ENCODE data around the gene ELP2.
"Not testable (repeated sequence)": the region's sequence is repeated elsewhere in the genome, so short reads cannot be mapped to it uniquely, and the experiment has no call there.

Gene ELP2

DNA sequence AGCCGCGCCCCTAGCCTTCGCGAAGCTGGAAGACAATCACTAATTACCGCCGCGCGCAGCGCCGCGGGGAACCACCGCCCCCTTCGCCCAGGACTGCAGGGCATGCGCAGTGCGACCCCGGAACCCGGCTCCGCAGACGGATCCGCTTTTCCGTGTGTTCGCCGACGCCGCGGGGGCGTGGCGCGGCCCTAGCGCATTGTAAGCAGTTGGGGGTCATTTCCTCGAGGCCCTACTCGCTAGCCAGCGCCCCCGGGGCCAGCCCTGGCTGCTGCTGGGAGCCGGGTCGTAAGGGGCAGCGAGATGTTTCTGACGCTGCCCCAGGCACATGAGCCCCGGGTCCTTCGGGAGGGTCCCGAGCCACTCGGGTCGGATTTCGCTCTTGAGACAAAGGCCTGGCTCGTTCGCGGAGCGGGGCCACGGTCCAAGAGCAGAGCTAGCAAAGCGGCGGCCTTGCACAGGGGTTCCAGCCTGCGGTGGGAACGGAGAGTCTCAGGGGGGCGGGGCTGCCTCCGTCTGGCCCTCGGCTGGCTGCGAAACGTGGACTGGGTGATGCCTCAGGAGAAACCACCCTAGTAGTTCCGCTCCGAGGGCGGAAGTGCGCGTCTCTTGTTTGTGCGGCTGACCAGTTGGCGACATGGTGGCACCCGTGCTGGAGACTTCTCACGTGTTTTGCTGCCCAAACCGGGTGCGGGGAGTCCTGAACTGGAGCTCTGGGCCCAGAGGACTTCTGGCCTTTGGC is at the start of gene ELP2, which contains the start of gene SLC39A6:
ELP2 (plus strand) TSS at position 600 of the 739 bp plus-strand sequence; CDS start at position 635, 35 bp downstream.
SLC39A6 (minus strand) TSS at position 41 of the 739 bp plus-strand sequence. CDS start 2,333 bp downstream, outside the sequence.
- DNase-seq (ENCODE audit: low read depth in 3 of 3) = peak; percentile 89 to 92 (median 91)

- not testable (repeated sequence) for DNase-seq (ENCODE audit: low read depth in 3 of 3)
Measured at GRCh38 chr18:36081118-36081517, 48.6 kb upstream of the ELP2 start.

GRCh38 chr18:36083729-36084128 is 46.0 kb upstream of the ELP2 start:
- DNase-seq (ENCODE audit: low read depth in 3 of 3) = no peak

GRCh38 chr18:36085195-36085594 is 44.5 kb upstream of the ELP2 start:
- no peak for DNase-seq (ENCODE audit: low read depth in 3 of 3)

- no peak for DNase-seq (ENCODE audit: low read depth in 3 of 3)
Measured at GRCh38 chr18:36086186-36086585, 43.5 kb upstream of the ELP2 start.

GRCh38 chr18:36088256-36088655 is 41.4 kb upstream of the ELP2 start:
- no peak for DNase-seq (ENCODE audit: low read depth in 3 of 3)

DNA sequence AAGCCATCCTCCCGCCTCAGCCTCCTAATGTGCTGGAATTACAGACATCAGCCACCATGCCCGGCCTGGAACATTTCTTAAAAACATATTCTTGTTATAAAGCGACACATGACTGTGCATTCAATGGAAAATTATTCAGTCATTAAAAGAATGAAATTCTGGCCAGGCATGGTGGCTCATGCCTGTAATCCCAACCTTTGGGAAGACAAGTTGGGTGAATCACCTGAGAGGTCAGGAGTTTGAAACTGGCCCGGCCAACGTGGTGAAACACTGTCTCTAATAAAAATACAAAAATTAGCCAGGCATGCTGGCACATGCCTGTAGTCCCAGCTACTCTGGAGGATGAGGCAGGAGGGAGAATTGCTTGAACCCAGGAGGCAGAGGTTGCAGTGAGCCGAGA is 40.7 kb upstream of the ELP2 start:
- DNase-seq (ENCODE audit: low read depth in 3 of 3) = no peak

GRCh38 chr18:36092116-36092515 is 37.6 kb upstream of the ELP2 start:
- not testable (repeated sequence) for DNase-seq (ENCODE audit: low read depth in 3 of 3)

- DNase-seq (ENCODE audit: low read depth in 3 of 3) = no peak
Measured at GRCh38 chr18:36094431-36094830, 35.3 kb upstream of the ELP2 start.

DNA sequence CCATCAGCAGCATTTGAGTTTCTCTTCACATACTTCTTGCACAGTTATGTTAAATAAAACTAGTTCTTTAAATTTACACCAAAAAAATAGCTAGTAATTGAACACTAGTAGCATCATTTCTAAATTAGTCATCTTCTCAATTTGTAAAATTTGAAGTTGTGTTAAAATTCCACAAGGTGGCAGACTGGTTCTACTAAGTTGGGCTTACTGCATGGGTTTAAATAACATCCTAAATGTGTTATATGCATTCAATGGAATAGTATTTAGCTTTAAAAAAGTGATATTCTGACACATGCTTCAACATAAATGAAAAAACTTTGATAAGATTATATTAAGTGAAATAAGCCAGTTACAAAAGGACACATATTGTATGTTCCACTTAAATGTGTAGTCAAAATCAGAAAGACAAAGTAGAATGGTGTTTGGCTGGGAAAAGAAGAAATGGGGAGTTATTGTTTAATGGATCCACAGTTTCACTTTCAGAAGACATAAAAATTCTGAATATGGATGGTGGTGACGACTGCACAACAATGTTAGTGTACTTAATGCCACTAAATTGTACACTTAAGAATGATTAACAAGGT is 33.7 kb upstream of the ELP2 start:
- no peak for DNase-seq (ENCODE audit: low read depth in 3 of 3)

GRCh38 chr18:36096955-36097354 is 32.7 kb upstream of the ELP2 start:
- no peak for DNase-seq (ENCODE audit: low read depth in 3 of 3)

DNA sequence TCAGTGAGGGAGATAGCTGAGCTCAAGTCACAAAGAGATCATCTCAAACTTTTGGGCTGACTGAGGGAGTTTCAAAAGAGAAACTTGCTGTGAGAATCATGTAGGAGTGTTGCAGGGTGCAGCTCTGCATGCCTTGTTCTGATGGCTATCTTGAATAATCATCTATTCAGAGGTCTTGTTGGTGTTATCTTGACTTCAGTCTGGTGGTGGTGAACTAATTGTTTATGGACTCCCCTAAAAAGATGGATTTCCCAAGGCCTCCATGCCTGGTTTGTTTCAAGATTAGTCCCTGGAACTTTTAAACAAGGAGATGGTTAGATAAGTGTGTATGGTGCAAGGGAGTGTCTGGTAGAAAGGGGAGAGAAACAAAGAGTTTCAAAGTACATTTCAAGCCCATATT is 30.4 kb upstream of the ELP2 start:
- DNase-seq (ENCODE audit: low read depth in 3 of 3) = no peak

DNA sequence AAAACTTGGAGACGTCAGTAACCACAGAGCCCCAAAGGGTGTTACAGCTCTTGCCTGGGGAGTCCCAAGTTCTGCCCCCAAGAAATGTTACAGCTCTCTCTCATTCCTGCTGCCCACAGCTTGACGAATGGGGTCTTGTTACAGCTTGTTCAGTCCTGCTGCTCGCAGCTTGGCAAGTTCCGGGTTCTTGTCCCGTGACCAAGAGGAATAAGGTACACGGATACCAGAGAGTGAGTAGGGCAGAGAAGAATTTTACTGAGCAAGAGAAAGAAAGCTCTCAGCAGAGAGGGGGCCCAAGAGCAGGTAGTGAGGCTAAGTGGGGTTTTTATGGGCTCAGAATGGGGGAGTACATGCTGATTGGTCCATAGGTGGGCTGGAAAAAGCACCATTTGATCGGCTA is 27.8 kb upstream of the ELP2 start:
- DNase-seq (ENCODE audit: low read depth in 3 of 3) = no peak

GRCh38 chr18:36104749-36105148 is 24.9 kb upstream of the ELP2 start:
- no peak for DNase-seq (ENCODE audit: low read depth in 3 of 3)

GRCh38 chr18:36107477-36107876 is 22.2 kb upstream of the ELP2 start:
- no peak for DNase-seq (ENCODE audit: low read depth in 3 of 3)

GRCh38 chr18:36108196-36108595 is 21.5 kb upstream of the ELP2 start:
- no peak for DNase-seq (ENCODE audit: low read depth in 3 of 3)

GRCh38 chr18:36108601-36109000 is 21.1 kb upstream of the ELP2 start:
- DNase-seq (ENCODE audit: low read depth in 3 of 3) = no peak

- no peak for DNase-seq (ENCODE audit: low read depth in 3 of 3)
Measured at GRCh38 chr18:36109737-36110136, 20.0 kb upstream of the ELP2 start.

DNA sequence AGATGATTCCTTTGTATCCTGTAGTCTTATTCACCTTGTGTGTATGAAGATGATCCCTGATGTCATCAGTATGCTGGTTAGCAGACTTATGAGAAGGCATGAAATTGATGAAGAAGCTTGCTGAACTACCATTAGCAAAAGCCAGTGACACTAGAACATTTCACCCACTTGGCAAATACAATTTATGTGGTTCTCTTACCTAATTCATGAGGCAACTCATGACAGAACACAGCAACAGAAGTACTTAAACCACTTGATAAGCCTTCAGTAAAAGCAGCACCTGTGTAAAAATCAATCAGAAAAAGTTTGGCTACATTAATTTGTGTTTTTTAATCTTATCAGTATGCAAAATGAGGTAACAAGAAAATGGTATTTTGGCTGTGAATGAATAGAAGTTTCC is 17.4 kb upstream of the ELP2 start:
- no peak for DNase-seq (ENCODE audit: low read depth in 3 of 3)

DNA sequence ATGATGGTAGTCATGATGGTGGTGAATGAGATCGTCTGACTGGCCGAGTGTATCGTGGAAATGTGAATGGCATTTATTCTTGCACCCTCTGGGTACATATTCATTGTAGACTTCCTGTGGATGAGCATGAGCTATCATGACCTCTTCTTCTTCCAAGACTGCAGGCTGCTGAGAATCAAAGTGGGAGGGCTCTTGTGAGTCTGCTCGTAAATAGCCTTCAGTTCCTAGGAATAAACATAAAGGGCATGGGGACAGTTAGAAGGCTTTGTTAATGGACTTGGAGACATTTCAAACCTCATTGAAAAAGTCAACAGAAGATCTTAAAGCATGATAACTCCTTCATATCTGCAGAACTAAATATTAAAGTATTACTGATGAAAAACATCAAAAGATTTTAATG is 15.4 kb upstream of the ELP2 start:
- DNase-seq (ENCODE audit: low read depth in 3 of 3) = no peak

DNA sequence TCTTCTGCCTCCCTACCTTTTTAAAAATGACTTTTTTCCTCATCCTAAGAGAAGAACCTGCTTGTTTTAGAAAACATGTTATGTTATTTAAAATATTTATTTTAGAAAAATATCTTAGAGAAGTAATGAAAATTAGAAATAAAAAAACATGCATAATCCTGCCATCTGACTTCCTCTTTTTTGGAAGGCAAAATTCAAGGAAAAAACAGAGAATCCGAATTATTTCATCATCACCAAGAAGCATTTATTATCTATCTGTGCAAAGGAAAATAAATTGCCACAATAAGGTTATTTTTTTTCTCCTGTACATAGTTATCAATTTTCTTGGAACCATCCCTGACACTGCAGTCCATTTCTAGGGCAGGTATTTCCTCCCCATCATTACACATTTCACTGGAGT is 15.0 kb upstream of the ELP2 start:
- no peak for DNase-seq (ENCODE audit: low read depth in 3 of 3)

- not testable (repeated sequence) for DNase-seq (ENCODE audit: low read depth in 3 of 3)
Measured at GRCh38 chr18:36116771-36117170, 12.9 kb upstream of the ELP2 start.

- no peak for DNase-seq (ENCODE audit: low read depth in 3 of 3)
Measured at GRCh38 chr18:36120297-36120696, 9.4 kb upstream of the ELP2 start.

Measured in stimulated activated CD4-positive, alpha-beta T cell treated with anti-CD3 and anti-CD28 coated beads, TNF-alpha, amount 100 ng/mL, for 48 hours (primary cell).